ENCODE results near the gene DSTYK.

DSTYK gene

DNA sequence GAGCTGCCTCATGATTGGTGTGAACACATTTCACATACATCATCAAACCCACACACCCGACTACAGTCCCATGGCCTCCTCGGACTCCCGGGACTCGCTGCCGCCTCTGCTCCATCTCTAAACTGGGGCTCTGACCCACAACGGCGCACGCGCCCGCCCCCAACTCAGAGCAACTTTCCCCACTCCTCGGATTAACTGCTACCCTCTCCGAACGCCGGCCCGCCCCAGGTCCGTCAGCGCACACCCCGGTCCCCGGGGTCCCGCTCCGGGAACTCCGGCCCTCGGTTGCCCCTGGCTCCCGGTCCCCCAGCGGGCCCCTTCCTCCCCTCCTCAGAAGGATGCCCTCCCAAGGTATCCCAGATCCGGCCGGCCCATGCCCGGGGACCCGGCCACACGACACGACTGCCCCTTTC lies 740 bp downstream of the DSTYK start:
- no peaks in the 10 kb centered on the region for H3K27me3 ChIP-seq (ENCODE audit: low read depth, low read length)
- peak overlapping the region; percentile 80 to 97 for H3K4me3 ChIP-seq (ENCODE audit: low read depth in 1 of 2, low read length in 2 of 2)
- peaks cover 4 to 9% of the 10 kb centered on the region in 2 donors for H3K4me1 ChIP-seq (ENCODE audit: control insufficient read depth in 1 of 2, insufficient read depth in 2 of 2, low read length in 2 of 2)
- H3K9me3 ChIP-seq (ENCODE audit: control insufficient read depth in 1 of 2, low read length in 2 of 2), result no peaks in the 10 kb centered on the region
- peak overlapping the region; percentile 80 for H3K27ac ChIP-seq (ENCODE audit: low read length)
- no peaks in the 10 kb centered on the region for H3K36me3 ChIP-seq (ENCODE audit: control insufficient read depth in 1 of 2, insufficient read depth in 2 of 2, low read length in 2 of 2)

DNA sequence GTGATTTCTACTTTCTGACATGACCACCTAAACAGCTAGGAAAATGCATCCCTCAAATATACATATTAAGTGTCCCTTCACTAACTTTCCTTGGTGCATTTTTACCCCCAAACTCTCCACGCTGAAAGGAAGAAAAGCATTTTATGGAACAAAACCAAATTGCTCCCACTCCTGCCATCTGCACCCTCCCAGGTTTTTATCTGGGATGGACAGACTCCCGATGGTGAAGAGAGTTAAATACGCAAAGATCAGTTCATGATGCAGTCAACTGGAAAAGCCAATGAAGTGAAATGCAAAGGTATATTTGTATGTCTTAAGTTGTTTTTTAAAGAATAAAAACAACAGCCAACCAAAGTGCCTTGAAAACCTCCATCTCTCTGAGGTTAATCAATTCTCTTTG lies 2.7 kb downstream of the DSTYK start:
- Histone ChIP-seq H3K36me3 (ENCODE audit: control insufficient read depth in 1 of 2, insufficient read depth in 2 of 2, low read length in 2 of 2) (no peaks in the 10 kb centered on the region), H3K4me1 (ENCODE audit: control insufficient read depth in 1 of 2, insufficient read depth in 2 of 2, low read length in 2 of 2) (peaks cover 7 to 9% of the 10 kb centered on the region in 2 donors), H3K27ac (ENCODE audit: low read length) (no peak overlapping the region), H3K9me3 (ENCODE audit: control insufficient read depth in 1 of 2, low read length in 2 of 2) (no peaks in the 10 kb centered on the region), H3K27me3 (ENCODE audit: low read depth, low read length) (no peaks in the 10 kb centered on the region), H3K4me3 (ENCODE audit: low read depth in 1 of 2, low read length in 2 of 2) (no peak overlapping the region)

DNA sequence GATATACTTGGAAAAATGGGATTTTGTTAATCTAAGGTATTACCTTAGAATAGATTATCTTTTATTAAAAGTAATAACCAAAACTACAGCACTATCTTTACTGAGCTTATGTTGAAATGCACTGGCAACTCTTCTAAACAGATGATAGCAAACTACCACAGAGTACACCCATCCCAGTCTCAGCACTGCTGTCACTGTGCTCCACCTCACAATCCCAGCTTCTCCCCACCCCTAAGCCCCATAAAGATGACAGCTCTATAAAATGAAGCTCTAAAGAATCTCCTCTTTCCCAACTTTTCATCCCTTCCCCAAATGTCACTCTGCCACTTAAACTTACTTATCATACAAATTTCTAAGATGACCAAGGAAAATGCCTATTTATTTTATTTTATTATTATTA lies 6.4 kb downstream of the DSTYK start:
- H3K4me1 ChIP-seq (ENCODE audit: control insufficient read depth in 1 of 2, insufficient read depth in 2 of 2, low read length in 2 of 2), result peaks cover 3 to 6% of the 10 kb centered on the region in 2 donors
- no peaks in the 10 kb centered on the region for H3K27me3 ChIP-seq (ENCODE audit: low read depth, low read length)
- H3K4me3 ChIP-seq (ENCODE audit: low read depth in 1 of 2, low read length in 2 of 2), result no peak overlapping the region
- no peaks in the 10 kb centered on the region for H3K9me3 ChIP-seq (ENCODE audit: control insufficient read depth in 1 of 2, low read length in 2 of 2)
- H3K27ac ChIP-seq (ENCODE audit: low read length), result no peak overlapping the region
- no peaks in the 10 kb centered on the region for H3K36me3 ChIP-seq (ENCODE audit: control insufficient read depth in 1 of 2, insufficient read depth in 2 of 2, low read length in 2 of 2)

DNA sequence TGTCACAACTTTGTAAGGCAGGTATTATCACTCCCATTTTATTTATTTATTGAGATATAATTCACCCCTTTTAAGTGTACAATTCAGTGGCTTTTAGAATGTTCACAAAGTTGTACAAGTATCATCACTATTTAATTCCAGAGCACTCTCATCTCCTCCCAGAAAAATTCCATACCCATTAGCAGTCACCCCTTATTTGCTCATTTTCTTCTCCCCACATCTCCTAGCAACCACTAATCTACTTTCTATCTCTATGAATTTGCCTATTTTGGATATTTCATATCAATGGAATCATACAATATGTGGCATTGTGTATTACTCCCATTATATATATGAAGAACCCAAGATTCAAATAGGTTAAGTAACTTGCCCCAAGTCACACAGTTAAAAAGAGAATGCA lies 7.0 kb downstream of the DSTYK start:
- Histone ChIP-seq H3K9me3 (ENCODE audit: control insufficient read depth in 1 of 2, low read length in 2 of 2) (no peaks in the 10 kb centered on the region), H3K27ac (ENCODE audit: low read length) (no peak overlapping the region)

DNA sequence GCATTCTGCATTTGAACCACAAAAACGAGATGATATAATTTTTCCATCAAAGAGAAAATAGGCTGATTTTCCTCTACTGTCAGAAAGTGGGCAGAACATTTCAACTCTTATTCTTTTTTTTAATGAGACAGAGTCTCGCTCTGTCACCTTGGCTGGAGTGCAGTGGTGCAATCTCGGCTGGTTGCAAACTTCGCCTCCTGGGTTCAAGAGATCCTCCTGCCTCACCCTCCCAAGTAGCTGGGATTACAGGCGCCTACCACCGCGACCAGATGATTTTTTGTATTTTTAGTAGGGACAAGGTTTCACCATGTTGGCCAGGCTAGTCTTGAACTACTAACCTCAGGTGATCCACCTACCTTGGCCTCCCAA lies 11.6 kb downstream of the DSTYK start:
- no peaks in the 10 kb centered on the region for H3K27me3 ChIP-seq (ENCODE audit: low read depth, low read length)
- no peak overlapping the region for H3K27ac ChIP-seq (ENCODE audit: low read length)
- H3K9me3 ChIP-seq (ENCODE audit: control insufficient read depth in 1 of 2, low read length in 2 of 2), result no peaks in the 10 kb centered on the region
- no peaks in the 10 kb centered on the region for H3K36me3 ChIP-seq (ENCODE audit: control insufficient read depth in 1 of 2, insufficient read depth in 2 of 2, low read length in 2 of 2)
- H3K4me3 ChIP-seq (ENCODE audit: low read depth in 1 of 2, low read length in 2 of 2), result no peak overlapping the region
- peaks cover under 1 to 6% of the 10 kb centered on the region in 2 donors for H3K4me1 ChIP-seq (ENCODE audit: control insufficient read depth in 1 of 2, insufficient read depth in 2 of 2, low read length in 2 of 2)

More for the DNA sequence above, 7.0 kb downstream of the DSTYK start:
- Histone ChIP-seq H3K27me3 (ENCODE audit: low read depth, low read length) (no peaks in the 10 kb centered on the region), H3K36me3 (ENCODE audit: control insufficient read depth in 1 of 2, insufficient read depth in 2 of 2, low read length in 2 of 2) (no peaks in the 10 kb centered on the region), H3K4me3 (ENCODE audit: low read depth in 1 of 2, low read length in 2 of 2) (no peak overlapping the region), H3K4me1 (ENCODE audit: control insufficient read depth in 1 of 2, insufficient read depth in 2 of 2, low read length in 2 of 2) (peaks cover 2 to 3% of the 10 kb centered on the region in 2 donors)

DNA sequence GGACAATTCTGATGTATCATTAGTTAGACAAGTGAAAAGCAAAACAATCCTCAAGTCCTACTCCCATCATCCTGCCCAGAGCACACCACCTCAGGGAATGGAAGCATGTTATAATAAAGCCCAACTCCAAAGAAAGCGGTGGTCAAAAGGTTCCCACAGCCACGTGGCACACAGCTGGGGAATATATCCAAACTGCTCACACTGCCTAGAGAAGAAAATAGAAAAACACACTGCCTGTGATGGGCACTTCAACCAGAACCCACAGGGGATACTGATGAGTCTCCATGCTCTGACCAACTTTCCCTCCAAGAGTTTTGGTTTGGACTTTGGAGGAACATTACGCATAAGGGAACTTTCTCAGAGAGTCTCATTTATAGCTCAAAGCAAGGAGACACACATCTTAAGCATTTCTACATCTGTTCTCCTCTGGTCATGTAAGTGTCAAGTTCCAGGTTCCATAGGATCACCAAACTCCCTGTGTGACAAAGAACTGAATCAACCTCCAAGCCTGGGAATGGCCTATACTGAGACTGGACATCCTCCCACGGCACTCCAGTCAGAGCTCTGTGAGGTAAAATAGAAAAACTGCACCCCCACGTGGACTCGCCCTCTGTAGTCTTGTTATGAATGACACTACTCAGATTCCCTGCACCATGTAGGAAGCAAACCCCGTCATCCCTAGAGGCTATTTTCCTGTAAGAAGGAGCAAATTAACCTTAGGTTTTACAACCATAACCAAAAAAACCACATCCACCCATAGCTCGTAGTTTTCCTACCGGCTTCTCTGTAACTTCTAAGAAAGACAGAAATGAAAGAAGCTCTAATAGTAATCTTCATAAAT lies 12.2 kb downstream of the DSTYK start:
- Histone ChIP-seq H3K27me3 (ENCODE audit: low read depth, low read length) (no peaks in the 10 kb centered on the region), H3K4me1 (ENCODE audit: control insufficient read depth in 1 of 2, insufficient read depth in 2 of 2, low read length in 2 of 2) (peaks cover 0 to 6% of the 10 kb centered on the region in 2 donors), H3K9me3 (ENCODE audit: control insufficient read depth in 1 of 2, low read length in 2 of 2) (no peaks in the 10 kb centered on the region), H3K4me3 (ENCODE audit: low read depth in 1 of 2, low read length in 2 of 2) (no peak overlapping the region), H3K36me3 (ENCODE audit: control insufficient read depth in 1 of 2, insufficient read depth in 2 of 2, low read length in 2 of 2) (no peaks in the 10 kb centered on the region), H3K27ac (ENCODE audit: low read length) (no peak overlapping the region)

DNA sequence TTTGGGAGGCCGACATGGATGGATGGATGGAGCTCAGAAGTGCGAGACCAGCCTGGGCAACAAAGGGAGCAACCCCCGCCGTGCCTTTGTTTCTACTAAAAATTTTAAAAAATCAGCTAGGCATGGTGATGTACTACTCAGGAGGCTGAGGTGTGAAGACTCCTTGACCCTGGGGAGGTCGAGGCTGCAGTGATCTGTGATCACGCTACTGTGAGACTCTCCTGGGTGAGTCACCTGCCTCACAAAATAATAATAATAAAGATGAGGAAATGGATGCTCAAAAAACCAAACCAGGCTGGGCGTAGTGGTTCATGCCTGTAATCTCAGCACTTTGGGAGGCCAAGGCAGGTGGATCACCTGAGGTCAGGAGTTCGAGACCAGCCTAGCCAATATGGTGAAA lies 19.2 kb downstream of the DSTYK start:
- Histone ChIP-seq H3K27ac (ENCODE audit: low read length) (no peak overlapping the region), H3K4me3 (ENCODE audit: low read depth in 1 of 2, low read length in 2 of 2) (no peak overlapping the region), H3K27me3 (ENCODE audit: low read depth, low read length) (no peaks in the 10 kb centered on the region), H3K4me1 (ENCODE audit: control insufficient read depth in 1 of 2, insufficient read depth in 2 of 2, low read length in 2 of 2) (peaks cover 0 to 22% of the 10 kb centered on the region in 2 donors), H3K9me3 (ENCODE audit: control insufficient read depth in 1 of 2, low read length in 2 of 2) (no peaks in the 10 kb centered on the region), H3K36me3 (ENCODE audit: control insufficient read depth in 1 of 2, insufficient read depth in 2 of 2, low read length in 2 of 2) (peaks cover 0 to 3% of the 10 kb centered on the region in 2 donors)

DNA sequence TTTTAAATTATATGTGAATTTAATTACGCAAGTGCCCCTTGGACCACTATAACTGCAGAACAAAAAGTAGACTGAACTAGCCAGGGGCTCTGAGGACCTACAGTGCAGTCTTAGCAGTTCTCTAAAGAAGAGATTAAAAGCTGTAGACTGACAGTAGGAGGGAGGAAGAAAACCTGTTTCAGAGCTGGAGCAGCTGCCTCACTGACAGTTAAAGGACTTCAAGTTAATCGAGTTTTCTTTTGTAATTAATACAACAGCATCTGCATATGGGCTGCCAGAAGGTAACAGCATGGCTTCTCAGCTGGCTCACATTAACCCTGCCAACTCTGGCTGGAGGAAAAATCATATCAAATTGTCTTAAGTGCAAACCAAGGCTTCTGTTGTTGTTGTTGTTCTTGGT lies 19.9 kb downstream of the DSTYK start:
- Histone ChIP-seq H3K4me3 (ENCODE audit: low read depth in 1 of 2, low read length in 2 of 2) (no peak overlapping the region), H3K9me3 (ENCODE audit: control insufficient read depth in 1 of 2, low read length in 2 of 2) (no peaks in the 10 kb centered on the region), H3K4me1 (ENCODE audit: control insufficient read depth in 1 of 2, insufficient read depth in 2 of 2, low read length in 2 of 2) (peaks cover 0 to 22% of the 10 kb centered on the region in 2 donors), H3K27me3 (ENCODE audit: low read depth, low read length) (no peaks in the 10 kb centered on the region), H3K27ac (ENCODE audit: low read length) (no peak overlapping the region), H3K36me3 (ENCODE audit: control insufficient read depth in 1 of 2, insufficient read depth in 2 of 2, low read length in 2 of 2) (peaks cover 3 to 6% of the 10 kb centered on the region in 2 donors)

DNA sequence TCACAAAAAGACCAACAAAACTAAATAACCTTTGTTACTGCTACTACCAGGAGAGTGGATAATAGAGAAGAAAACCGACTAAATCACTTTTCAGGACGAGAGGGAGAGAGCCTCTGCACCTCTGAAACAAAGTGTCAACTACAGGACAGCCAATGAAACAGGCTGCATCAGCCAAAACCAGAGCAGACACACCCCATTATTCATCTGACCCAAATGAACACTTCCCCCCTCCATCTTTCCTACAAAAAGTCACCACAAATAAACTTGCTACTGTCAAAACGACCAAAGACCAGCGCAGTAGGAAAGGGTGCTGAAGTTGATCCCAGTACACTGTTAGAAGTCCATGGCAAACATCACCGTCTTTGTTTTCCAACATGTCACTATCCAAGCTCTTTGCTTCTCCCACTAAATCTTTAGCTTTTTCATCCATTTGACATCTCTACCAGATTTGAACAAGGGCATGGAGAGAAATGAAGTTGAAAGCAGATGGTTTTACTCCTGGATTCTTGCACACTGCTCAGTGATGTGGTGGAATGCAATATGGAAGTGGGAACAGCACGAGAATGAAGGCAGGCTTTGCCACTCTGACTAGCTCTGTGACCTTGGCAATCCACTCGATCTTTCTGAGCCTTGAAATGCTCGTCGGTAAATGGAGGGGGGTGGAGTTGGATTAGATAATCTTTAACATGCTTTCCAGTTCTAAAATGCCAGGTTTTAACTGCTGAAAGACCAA lies 20.5 kb downstream of the DSTYK start:
- Histone ChIP-seq H3K36me3 (ENCODE audit: control insufficient read depth in 1 of 2, insufficient read depth in 2 of 2, low read length in 2 of 2) (peaks cover 6% of the 10 kb centered on the region in 2 donors), H3K27me3 (ENCODE audit: low read depth, low read length) (no peaks in the 10 kb centered on the region), H3K9me3 (ENCODE audit: control insufficient read depth in 1 of 2, low read length in 2 of 2) (no peaks in the 10 kb centered on the region), H3K4me1 (ENCODE audit: control insufficient read depth in 1 of 2, insufficient read depth in 2 of 2, low read length in 2 of 2) (peaks cover 0 to 22% of the 10 kb centered on the region in 2 donors), H3K4me3 (ENCODE audit: low read depth in 1 of 2, low read length in 2 of 2) (no peak overlapping the region), H3K27ac (ENCODE audit: low read length) (no peak overlapping the region)

DNA sequence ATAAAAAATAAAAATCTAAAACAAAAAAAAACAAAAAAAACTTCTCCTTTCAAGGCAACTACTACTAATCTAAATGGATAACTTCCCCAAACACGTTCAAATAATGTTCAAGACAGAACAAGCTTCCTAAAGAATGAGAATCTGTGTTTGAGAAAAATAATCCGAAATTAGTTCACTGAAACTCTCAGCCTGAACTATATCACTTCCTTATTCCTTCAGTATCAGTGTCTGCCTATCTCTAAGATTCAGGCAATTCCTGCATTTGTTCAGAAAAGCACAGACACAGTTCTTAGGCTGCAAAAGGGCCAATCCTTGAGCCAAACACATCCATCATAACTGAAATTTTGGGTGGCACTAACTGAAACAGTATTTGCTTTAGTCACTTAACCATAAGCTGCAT lies 22.4 kb downstream of the DSTYK start:
- H3K4me1 ChIP-seq (ENCODE audit: control insufficient read depth in 1 of 2, insufficient read depth in 2 of 2, low read length in 2 of 2), result peaks cover 0 to 16% of the 10 kb centered on the region in 2 donors
- no peaks in the 10 kb centered on the region for H3K27me3 ChIP-seq (ENCODE audit: low read depth, low read length)
- H3K4me3 ChIP-seq (ENCODE audit: low read depth in 1 of 2, low read length in 2 of 2), result no peak overlapping the region
- peaks cover 6% of the 10 kb centered on the region in 2 donors for H3K36me3 ChIP-seq (ENCODE audit: control insufficient read depth in 1 of 2, insufficient read depth in 2 of 2, low read length in 2 of 2)
- no peaks in the 10 kb centered on the region for H3K9me3 ChIP-seq (ENCODE audit: control insufficient read depth in 1 of 2, low read length in 2 of 2)
- no peak overlapping the region for H3K27ac ChIP-seq (ENCODE audit: low read length)

DNA sequence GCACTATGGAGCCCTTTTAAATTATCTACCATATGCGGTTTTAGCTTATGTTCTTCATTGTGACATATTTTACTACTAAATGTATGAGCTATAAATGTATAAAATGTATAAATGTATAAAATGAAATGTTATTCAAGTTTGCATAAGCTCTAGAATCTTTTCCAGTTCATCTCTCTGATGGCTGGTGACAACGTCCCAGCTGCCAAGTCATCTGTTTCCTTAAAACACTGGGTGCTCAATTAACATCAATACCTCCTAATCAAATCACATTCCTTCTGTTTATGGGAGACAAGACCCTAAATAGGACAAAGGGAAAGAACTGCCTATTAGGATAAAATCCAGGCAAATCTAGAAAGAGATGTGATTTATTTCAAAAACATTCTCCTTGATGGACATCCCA lies 22.9 kb downstream of the DSTYK start:
- H3K9me3 ChIP-seq (ENCODE audit: control insufficient read depth in 1 of 2, low read length in 2 of 2), result no peaks in the 10 kb centered on the region
- no peak overlapping the region for H3K27ac ChIP-seq (ENCODE audit: low read length)
- H3K27me3 ChIP-seq (ENCODE audit: low read depth, low read length), result no peaks in the 10 kb centered on the region
- H3K4me3 ChIP-seq (ENCODE audit: low read depth in 1 of 2, low read length in 2 of 2), result no peak overlapping the region
- peaks cover 6% of the 10 kb centered on the region in 2 donors for H3K36me3 ChIP-seq (ENCODE audit: control insufficient read depth in 1 of 2, insufficient read depth in 2 of 2, low read length in 2 of 2)
- H3K4me1 ChIP-seq (ENCODE audit: control insufficient read depth in 1 of 2, insufficient read depth in 2 of 2, low read length in 2 of 2), result peaks cover 0 to 21% of the 10 kb centered on the region in 2 donors

Measured in muscle layer of duodenum (tissue), 2 donors.